GM19351 (cell line): ENCODE data around the gene DPP6.

ENCODE experiments used
- ATAC-seq: cut with Tn5 transposase; IDR thresholded peaks from one replicate; pipeline ENCODE4 v1.9.1; 2021; ENCODE audit warnings: mild to moderate bottlenecking, moderate library complexity; ENCODE audit not compliant: unreplicated experiment

DPP6 gene

DNA sequence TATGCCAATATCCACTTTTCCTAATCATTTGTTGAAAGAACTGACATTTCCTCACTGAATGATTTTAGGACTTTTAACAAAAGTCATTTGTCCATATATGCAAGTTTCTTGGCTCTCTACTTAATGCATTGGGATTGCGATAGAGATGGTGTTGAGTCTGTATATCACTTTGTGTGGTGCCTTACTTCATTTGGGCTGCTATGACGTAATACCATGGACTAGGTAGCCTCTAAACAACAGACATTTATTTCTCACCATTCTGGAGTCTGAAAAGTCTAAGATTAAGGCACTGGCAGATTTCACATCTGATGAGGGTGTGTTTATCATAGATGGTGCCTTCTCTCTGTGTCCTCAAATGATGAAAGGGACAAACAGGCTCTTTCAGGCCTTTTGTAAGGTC is 342.6 kb downstream of the DPP6 start:
- ATAC-seq, result no peak

DNA sequence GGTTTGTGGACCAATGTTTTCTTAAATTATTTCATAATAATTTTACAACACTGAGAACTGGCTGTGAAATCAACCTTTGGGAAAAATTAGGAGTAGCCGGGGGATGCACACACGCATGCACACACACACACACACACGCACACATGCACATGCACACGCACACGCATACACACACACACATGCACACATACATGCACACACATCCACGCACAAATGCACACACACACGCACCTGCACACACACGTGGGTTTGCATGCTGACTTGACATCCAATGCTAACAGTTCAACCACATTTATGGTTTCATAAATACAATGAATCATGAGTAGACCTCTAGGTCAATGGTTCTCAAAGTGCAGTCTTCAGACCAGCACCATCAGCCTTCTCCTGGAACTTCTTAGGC is 354.1 kb downstream of the DPP6 start:
- ATAC-seq, result no peak

DNA sequence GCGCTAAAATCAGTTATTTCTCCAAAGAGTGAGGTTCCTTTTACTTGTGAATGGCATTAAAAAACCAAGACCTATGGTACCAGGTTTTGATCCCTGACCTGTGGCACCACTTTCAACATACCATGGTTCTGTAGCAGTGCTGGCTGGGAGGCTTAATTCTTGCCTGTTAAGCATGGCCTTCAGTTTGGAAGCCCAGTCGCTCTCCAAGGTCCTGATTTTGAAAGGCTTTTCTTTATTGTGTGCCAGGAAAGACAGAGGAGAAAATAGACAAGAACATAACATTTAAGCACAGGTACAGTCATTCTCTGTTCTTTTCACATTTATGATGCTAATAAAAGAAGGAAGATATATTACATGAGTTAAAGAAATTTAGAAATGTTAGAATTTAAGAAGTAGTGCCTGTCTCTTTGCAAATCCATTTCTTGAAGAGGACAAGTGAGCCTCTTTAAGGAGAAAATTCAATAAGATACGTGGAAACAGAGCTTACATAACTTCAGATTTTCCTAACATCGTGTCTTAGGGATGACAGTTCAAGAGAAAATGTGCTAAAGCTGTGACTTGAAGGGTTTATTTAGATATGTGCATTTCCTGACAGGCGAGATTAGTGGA is 357.6 kb downstream of the DPP6 start:
- ATAC-seq, result no peak

DNA sequence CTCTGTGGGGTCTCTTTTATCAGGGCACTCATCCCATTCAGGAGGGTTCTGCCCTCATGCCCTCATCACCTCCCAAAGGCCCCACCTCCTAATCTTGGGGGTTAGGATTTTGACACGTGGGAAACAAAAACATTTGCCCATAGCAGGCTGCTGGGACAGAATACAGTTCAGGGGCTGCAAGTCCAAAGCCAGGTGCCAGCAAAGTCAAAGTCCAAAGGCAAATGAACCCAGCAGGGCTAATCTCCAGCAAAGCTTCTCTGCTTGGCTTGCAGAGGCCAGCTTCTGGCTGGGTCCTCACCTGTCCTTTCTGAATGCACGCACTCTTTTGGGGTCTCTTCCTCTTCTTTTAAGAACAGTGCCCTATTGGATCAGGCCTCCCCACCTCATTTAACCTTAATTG is 359.9 kb downstream of the DPP6 start:
- ATAC-seq, result no peak

DNA sequence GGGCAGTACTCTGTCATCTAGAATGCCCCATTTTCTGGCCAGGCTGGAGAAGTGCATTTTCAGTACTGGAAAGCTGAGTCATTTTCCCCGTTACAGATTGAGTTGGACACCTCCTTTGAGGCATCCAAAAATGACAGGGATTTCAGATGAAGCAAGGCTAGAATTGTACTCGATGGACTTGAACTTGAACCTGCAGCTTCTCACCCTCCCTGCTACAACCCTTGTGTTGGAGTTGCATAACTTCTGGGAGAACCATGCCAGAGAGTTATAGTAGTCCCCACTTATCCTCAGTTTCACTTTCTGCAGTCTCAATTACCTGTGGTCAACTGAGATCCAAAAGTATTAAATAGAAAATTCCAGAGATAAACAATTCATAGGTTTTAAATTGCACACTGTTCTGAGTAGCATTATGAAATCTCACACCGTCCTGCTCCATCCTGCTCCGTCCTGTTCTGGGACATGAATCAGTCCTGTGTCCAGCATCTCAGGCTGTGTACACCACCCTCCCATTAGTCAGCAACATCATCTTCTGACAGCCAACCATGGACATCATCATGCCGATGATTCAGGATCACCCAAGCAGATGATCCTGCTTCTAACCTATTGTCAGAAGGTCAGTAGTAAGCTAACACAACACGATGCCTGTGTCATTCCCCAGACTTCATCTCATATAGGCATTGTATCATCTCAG is 363.7 kb downstream of the DPP6 start:
- no peak for ATAC-seq

DNA sequence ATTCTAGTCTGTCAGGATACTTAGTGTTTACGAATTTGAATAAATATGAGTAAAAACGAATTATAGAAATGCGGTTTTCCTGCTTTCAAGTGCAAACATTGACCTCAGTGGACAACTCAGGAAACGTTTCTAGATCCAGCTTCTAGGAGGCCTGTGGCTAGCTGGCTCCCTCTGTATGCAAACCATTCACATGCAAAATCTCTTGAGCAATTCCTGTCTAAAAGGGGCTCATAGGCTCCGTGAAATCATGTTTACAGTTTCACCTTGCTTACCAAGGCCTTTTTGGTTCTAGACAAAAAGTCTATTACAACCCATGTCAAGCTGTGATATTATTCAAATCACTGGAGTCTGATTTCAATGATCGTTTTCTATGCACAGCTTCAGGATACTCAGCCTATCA is 364.5 kb downstream of the DPP6 start:
- ATAC-seq, result no peak

DNA sequence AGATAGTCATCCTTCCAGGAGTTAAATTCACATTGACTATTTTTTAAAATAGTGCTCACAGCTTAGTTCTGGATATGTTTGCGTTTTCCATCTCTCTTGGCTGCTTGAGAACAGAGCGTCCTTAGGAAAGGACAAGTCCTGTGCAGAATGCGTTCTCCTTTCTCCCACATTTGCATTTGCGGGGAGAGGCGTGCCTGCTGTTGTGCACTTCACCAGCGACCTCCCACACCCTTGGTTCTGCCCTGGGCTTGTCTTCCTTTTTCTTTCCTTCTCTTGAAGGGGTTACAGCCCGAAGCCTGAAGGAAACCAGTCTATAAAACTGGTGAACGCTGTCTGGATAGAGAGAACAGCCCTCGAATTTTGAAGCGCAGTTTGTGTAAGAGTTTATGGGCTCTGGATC is 367.1 kb downstream of the DPP6 start:
- no peak for ATAC-seq

DNA sequence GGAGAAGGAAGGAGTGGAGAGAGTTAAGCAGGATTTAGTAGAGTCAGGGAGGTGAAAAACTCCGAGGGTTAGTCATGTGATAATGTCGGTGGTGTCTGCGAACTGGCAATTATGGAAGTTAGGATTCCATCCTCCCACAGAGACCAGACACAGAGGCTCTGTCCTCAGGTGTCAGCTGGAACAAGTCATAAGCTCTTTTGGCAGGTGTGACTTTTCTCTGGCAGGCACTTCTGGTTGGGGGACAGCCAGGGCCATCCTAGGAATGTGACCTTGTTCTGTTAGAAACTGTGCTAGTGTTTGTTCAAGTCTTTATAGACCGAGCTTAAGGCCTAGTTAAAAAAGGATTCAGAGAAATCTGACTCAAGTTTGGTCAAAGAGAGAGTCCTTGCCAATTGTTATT is 371.0 kb downstream of the DPP6 start:
- no peak for ATAC-seq

DNA sequence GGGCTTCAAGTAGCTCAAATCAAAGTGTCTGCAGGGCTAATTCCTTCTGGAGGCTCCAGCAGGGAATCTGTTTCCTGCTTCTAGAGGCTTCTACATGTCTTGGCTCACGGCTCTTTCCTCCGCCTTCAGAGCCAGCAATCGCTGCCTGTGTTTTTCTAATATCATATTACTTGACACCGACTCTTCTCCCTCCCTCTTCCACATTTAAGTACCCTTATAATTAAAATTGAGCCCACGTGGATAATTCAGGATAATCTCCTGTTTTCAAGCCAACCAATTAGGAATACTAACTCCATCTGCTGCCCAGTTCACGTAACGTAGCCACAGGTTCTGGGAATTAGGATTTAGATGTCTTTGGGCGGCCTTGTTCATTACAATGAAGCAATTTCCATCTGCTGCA is 372.2 kb downstream of the DPP6 start:
- no peak for ATAC-seq

DNA sequence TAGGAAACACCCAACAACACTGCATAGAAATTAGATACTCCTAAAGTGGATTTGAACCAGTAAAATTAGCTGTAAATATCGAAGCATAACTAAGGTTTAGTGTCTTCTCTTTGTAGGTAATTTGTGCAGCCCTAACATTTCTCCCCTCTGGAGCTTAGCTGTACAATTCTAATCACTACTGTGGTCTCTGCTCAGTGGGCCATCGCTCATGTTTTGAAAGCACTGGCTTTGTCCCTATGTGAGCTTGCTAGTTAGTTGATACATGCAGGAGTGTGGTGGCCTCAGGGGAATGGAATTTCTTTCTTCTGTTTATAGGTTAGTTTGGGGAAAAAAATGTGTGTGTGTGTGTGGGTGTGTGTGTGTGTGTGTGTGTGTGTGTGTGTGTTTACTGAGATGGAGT is 373.1 kb downstream of the DPP6 start:
- no peak for ATAC-seq

DNA sequence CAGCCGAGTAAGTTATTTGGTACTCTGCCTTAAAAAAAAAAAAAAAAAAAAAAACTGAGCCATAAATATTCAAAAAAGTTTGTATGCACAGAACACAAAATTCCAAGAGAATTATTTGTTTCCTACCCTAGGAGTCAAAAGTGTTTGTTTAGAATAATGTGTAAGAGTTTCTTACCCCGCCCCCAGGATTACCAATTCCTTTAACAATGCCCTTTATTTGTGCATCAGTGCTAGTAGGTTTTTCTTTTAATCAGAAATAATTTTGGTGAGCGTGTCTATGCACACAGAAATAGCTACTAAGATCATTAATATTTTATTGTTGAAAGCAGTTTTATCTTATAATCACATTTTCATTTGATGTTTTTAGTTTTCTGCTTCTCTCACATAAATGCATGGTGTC is 374.6 kb downstream of the DPP6 start:
- ATAC-seq, result no peak

DNA sequence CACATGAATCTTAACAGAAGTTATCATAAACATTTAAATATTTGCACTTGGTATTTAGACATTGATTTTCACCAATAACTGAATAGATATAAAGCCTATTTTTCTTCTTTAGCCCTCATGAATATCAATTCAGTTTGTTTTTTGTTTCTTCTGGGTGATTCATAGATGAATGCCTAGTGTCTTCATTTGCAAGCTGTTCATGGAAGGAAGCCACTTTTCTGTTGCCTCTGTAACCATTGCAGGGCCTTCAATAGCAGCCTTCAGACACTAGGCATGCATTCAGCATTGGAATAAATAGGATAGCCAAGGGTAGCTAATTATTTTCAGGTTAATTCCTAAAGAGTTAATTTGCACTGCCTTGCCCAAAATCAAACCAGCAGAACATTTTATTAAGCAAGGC is 375.3 kb downstream of the DPP6 start:
- no peak for ATAC-seq

DNA sequence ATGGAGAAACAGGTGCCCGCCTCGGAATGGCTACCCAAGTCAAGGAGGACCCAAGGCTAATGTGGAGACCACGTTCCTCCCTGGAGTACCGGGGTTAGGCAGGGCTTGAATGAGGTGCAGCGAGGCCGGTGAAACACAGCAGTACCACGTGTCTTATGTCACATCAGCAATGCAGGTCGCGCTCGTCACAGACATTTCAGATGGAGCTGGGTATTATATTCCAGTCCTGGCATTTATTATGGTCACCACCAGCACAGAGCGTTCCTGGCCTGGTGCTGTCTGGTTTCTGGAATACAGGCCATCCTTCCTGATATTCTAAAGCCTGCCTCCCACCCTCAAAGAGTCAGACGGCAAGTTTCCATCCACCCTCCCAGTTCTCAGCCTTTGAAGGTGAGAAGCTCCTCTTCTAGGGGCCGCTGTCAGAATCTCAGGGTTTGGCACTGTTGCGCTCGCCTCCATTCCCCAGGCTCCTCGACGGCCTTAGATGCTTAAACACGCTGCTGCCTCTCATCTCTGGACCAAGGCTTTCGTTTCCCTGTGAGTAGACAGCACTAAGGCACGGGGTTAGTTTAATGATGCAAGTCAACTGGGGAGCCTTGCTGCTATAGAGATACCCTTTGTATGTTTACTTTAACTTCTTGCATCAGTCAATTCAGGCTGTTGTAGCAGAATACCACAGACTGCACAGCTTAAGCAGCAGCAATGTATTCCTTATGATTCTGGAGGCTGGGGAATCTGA is 377.6 kb downstream of the DPP6 start:
- no peak for ATAC-seq

DNA sequence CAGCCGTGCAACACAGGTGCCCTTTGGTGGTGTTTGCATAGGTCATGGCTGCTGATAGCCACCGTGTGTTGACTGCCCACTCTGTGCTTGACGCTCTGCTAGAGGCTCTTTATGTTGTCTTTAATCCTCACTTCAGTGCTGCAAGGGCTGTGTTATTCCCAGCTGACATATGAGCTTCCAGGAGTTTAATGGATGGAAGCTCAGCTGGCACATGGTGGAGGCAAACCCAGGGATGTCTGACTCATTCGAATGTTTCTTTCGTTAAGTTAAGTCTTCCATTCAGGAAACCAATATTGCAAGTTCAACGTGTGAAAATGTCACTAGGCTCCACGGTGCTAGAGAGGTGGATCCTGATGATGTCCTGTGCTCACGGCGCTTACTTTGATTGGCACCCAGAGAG is 378.4 kb downstream of the DPP6 start:
- ATAC-seq, result no peak

DNA sequence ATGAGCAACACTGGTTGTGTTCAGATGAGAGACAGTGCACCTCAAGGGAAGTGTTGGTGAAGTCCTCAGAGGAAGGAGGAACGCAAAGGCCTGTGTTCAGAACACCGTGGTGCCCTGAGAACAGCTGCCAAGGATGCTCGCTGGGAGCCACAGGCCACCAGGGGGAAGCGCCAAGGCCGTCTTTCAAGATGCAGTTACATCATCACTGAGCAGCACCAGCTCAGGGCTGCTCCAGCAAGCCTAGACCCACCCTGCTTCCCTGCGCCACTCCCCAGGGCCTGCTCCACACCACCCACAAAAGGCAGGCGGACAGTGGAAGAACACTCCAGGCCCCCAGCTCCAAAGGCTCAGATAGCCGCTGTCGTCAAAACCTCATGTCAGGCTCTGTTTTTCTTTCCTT is 378.8 kb downstream of the DPP6 start:
- no peak for ATAC-seq

DNA sequence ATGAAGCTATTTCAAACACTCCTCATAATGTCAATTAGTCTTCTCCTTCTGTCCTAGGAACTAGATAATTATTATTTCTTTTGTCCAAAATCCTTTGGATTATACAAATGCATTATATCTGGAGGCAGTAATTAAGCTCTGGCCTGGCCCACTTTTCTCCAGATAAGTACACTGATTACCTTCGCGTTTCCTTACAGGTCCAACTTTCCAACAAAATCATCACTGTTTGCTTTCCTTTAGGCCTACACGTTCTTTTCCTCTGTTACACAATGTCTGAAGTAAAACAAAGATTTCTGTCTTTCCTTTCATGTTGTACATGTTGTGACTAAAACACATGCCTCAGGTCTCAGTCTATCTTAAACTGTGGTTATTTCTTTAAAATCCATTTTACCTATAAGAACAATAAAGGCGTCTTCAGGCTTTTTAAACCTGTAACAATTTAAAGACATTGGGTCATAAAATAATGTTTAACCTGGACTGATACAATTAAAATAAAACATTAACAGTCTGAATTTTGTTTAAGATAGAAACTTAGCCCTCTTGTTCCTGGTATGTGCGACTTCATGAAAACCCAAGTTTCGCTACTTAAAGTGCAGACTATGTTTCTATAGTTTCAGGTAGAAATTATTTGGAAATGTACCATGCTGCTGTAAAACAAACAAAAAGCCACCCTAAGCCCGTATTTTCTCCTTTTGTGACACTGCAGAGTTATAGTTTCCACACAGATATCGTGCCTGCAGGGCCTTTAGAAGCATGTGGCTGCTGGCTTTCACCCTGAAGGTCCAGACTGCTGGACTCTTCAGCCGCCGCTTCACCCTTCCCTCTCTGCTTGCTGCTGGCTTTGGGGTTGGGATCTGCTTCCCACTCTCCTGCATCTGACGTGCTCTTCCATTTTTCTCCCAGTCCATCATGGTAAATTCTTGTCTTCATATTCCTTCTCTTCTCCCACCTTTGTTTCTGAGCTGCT is 381.7 kb downstream of the DPP6 start:
- no peak for ATAC-seq

DNA sequence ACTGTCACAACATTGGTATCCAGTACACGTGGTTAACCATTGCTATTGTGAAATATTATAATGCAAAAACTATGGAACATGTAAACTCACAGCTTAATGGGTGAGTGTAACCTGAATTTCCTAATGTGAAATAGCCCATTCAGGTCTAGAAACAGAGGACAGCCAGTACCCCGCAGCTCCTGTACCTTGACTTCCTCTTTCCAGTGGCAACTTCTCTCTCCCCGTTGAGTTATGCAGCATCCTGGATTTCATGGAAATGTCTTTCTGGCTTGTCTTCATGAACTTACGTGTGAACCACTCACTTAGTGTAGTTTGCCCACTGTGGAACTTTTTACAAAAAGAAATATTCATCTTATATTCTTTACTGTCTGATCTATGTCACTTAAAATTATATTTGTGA is 384.4 kb downstream of the DPP6 start:
- ATAC-seq, result no peak

DNA sequence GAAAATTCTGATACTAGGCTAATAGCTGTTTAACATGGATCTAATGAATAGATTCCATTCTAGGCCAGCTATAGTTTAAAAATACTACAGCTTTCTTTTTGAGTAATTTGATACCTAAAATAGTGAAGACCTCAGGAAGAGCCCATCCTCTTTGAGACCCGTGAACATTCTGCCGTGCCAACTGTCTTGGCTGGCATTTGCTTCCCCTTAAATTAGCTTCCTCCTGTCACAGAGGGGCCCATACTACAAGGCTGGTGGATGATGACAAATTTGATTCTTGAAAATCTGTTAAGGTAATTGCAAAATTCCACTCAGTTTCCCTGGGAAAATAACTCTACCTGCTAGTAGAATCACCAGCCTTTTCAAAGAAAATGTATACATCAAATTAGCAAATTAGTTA is 385.0 kb downstream of the DPP6 start:
- no peak for ATAC-seq

DNA sequence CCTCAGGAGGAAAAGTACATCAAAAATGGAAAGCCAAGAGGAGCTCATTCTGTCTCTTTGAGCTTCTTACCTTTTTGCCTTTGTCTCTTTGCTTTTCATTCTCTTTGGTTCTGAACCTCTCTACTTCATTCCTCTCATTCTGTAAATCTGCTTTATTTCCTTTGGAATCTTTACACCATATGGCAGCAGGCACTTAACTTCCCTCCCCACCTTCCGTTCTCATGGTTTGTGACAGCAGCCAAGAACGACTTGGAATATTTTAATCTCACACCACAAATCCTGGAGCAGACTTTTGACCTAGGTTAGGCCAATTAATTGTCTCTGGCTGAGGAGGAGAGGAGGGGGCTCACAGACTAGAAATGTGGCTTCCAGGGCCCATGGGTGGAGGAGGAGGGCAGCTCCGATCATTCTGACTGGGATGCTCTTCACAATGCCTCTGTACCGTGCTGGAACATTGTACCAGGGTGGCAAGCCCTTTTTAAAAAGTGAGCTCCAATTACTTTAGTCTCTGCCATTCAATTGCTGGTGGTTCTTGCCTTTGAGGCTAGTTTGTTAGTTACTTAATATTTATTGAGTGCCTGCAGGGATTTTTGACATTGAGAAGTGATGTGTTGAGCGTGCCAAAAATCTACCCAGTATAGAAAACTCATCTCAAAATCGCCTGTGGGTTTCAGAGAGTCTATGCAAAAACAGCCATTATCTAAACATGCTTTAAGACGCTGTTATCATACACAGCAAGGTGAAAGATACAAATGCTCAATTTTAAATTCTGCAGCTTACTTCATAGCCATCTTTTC is 386.6 kb downstream of the DPP6 start:
- ATAC-seq, result no peak

DNA sequence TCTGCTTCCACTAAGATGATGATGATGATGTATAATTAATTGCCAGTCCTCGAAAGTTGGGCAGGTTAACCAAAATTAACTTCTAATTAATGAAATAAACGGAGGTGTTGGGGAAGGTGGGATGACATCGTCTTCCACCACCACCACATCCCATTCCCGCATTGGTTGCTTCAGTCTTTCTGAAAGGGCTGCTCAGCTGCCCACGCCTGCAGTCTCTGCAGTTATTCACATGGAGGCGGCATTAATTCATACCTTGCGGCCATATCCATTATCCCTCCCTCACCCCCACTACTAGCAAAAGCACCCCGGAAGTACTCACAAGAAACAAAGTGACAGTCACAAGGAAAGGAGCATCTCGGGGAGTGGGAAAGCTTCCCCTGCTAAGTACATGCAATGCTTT is 387.9 kb downstream of the DPP6 start:
- no peak for ATAC-seq
